Kidney (tissue), 14 donors: Measurements from ENCODE around the gene PRKD1. TPM values are rescaled to one million over a fixed set of nuclear protein-coding genes. Genes with fewer than 3 reads are reported as not detected.

Source experiments
- DNase-seq, 5 donors: peaks; one replicate each; pipeline ENCODE4 v3.0.0-alpha.2; 2013 to 2020
- FAIRE-seq: peaks from 2 replicates; lab custom pipeline; 2012; peaks lifted over from hg19 to GRCh38; lab: Jason Lieb, UNC
- H3K27ac ChIP-seq, 2 donors: one replicate each; pipeline ENCODE4 v1.7.0; 2013; ENCODE audit warnings: low read depth in 2 of 2, low read length in 2 of 2, inconsistent platforms in 1 of 2
- H3K27me3 ChIP-seq: one replicate; pipeline ENCODE4 v1.7.1; 2013; ENCODE audit warnings: low read length, inconsistent platforms; ENCODE audit not compliant: control insufficient read depth, insufficient read depth
- H3K36me3 ChIP-seq, 3 donors: one replicate each; pipeline versions ENCODE4 v1.7.0 to v1.7.1; 2013; ENCODE audit warnings: low read length in 3 of 3, control low read depth in 1 of 3, inconsistent platforms in 1 of 3; ENCODE audit not compliant: insufficient read depth in 3 of 3, control insufficient read depth in 2 of 3
- H3K4me1 ChIP-seq, 3 donors: one replicate each; pipeline versions ENCODE4 v1.7.0 to v1.7.1; 2013; ENCODE audit warnings: low read length in 3 of 3, inconsistent platforms in 1 of 3, low read depth in 1 of 3; ENCODE audit not compliant: control insufficient read depth in 2 of 3, insufficient read depth in 2 of 3
- H3K4me3 ChIP-seq, 3 donors: one replicate each; pipeline versions ENCODE4 v1.7.0 to v1.8.1; 2013; ENCODE audit warnings: low read length in 3 of 3, control low read depth in 1 of 3, inconsistent platforms in 1 of 3
- H3K9ac ChIP-seq, 3 donors: one replicate each; pipeline versions ENCODE4 v1.7.0 to v1.7.1; 2013; ENCODE audit warnings: low read length in 3 of 3, control low read depth in 1 of 3, inconsistent platforms in 1 of 3
- H3K9me3 ChIP-seq, 3 donors: one replicate each; pipeline versions ENCODE4 v1.7.0 to v1.7.1; 2013; ENCODE audit warnings: low read length in 3 of 3, control low read depth in 1 of 3, inconsistent platforms in 1 of 3; ENCODE audit not compliant: control insufficient read depth in 2 of 3, insufficient read depth in 1 of 3
- CTCF ChIP-seq: IDR thresholded peaks from 3 replicates; pipeline ENCODE4 v1.5.1; 2012; ENCODE audit warnings: mild to moderate bottlenecking, moderate library complexity, borderline replicate concordance; ENCODE audit not compliant: insufficient read depth; ENCODE audit errors: extremely low read depth
- intact Hi-C: fragments of 100-400 bp; cut with DNase I; formaldehyde crosslinking; loops from one replicate; pipeline ENCODE4 v1.11.1; 2022
- polyA plus RNA-seq: library from polyadenylated mRNA; stranded (reverse); fragments of 350-450 nt; fragmentation: Illumina TruSeq; extraction: RNeasy Lipid Tissue Mini Kit (QIAGEN cat#74804); gene quantifications from one replicate; pipeline ENCODE4 v1.2.3, GENCODE V29; 2014; ENCODE audit warnings: low read depth, low replicate concordance; ENCODE audit not compliant: insufficient read depth
- total RNA-seq: library from RNA; stranded (reverse); fragmentation: NEBNext Ultra II Directional; extraction: Animal tissue kit (Norgen Biotek cat#: 25700); gene quantifications from one replicate; pipeline ENCODE4 v1.2.1, GENCODE V29; 2021
- donor health status: control.
- donor health status: control.
- donor health status: control.
- donor health status: control.
- donor health status: control.
- donor health status: DM: yes; HTN: yes; CAD: no.
- donor health status: Normal renal cell carcinoma (clear cell type).

PRKD1 gene
- total and polyA plus RNA-seq, 2 donors from 2014 or later, result 14.0 to 45.1 TPM

GRCh38 chr14:29636870-29637269 lies 290.8 kb downstream of the PRKD1 start:
- Histone ChIP-seq H3K27ac (no peak overlapping the region), H3K27me3 (no peaks in the 10 kb centered on the region), H3K4me1 (no peaks in the 10 kb centered on the region), H3K9me3 (no peaks in the 10 kb centered on the region), H3K9ac (no peak overlapping the region), H3K4me3 (no peak overlapping the region), H3K36me3 (peaks cover 0 to 6% (median 0%) of the 10 kb centered on the region in 3 donors)
- no peak for DNase-seq
- no peak for TF ChIP-seq CTCF
- intact Hi-C loops, result no loop called here
- no peak for FAIRE-seq

GRCh38 chr14:29630566-29631160 lies 297.0 kb downstream of the PRKD1 start:
- no peaks in the 10 kb centered on the region for H3K4me1 ChIP-seq
- H3K27me3 ChIP-seq, result no peaks in the 10 kb centered on the region
- no peak for DNase-seq
- intact Hi-C loops, result no loop called here
- no peak overlapping the region for H3K9ac ChIP-seq
- TF ChIP-seq CTCF, result no peak
- H3K9me3 ChIP-seq, result no peaks in the 10 kb centered on the region
- FAIRE-seq, result no peak
- H3K27ac ChIP-seq, result no peak overlapping the region
- peaks cover 0 to 6% (median 0%) of the 10 kb centered on the region in 3 donors for H3K36me3 ChIP-seq
- no peak overlapping the region for H3K4me3 ChIP-seq

- Histone ChIP-seq H3K9me3 (no peaks in the 10 kb centered on the region), H3K27me3 (no peaks in the 10 kb centered on the region), H3K36me3 (peaks cover 0 to 6% (median 0%) of the 10 kb centered on the region in 3 donors), H3K27ac (no peak overlapping the region), H3K9ac (no peak overlapping the region), H3K4me3 (no peak overlapping the region), H3K4me1 (no peaks in the 10 kb centered on the region)
- DNase-seq (no peak), FAIRE-seq (no peak)
- intact Hi-C loops, result no loop called here
- no peak for TF ChIP-seq CTCF
Measured at GRCh38 chr14:29629839-29630238, 297.8 kb downstream of the PRKD1 start.

- Histone ChIP-seq H3K9me3 (no peaks in the 10 kb centered on the region), H3K27ac (no peak overlapping the region), H3K4me1 (no peaks in the 10 kb centered on the region), H3K27me3 (no peaks in the 10 kb centered on the region), H3K4me3 (no peak overlapping the region), H3K9ac (no peak overlapping the region), H3K36me3 (no peaks in the 10 kb centered on the region)
- intact Hi-C loops, result no loop called here
- no peak for TF ChIP-seq CTCF
- no peak for DNase-seq
- no peak for FAIRE-seq
Measured at GRCh38 chr14:29627137-29627536, 300.5 kb downstream of the PRKD1 start.
